ENCODE data around the gene CIDEA.

DNA sequence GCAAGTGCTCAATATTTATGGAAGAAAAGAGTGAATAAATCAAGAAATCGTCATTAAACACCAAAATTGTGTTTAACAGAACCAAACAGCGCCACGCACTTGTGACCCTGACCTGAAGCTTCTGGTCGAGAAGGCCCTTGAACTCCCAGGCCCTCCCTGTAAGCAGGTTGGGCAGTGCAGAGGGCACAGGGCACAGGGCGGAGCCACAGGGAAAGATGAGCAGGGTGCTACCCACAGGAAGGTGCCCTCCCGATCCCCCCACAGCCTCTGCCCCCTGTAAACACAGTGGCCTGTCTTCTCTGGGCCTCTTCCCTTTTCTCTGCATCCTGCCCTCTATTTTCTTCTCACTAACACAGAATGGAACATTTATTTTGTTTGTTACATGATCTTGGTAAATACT lies 37.0 kb downstream of the CIDEA start:
- no peak for TF ChIP-seq POLR2A (IDR thresholded peaks at IDR 0.05)
- TF ChIP-seq POLR2AphosphoS5 (IDR thresholded peaks at IDR 0.05), result no peak
- TF ChIP-seq, protein P1, sequence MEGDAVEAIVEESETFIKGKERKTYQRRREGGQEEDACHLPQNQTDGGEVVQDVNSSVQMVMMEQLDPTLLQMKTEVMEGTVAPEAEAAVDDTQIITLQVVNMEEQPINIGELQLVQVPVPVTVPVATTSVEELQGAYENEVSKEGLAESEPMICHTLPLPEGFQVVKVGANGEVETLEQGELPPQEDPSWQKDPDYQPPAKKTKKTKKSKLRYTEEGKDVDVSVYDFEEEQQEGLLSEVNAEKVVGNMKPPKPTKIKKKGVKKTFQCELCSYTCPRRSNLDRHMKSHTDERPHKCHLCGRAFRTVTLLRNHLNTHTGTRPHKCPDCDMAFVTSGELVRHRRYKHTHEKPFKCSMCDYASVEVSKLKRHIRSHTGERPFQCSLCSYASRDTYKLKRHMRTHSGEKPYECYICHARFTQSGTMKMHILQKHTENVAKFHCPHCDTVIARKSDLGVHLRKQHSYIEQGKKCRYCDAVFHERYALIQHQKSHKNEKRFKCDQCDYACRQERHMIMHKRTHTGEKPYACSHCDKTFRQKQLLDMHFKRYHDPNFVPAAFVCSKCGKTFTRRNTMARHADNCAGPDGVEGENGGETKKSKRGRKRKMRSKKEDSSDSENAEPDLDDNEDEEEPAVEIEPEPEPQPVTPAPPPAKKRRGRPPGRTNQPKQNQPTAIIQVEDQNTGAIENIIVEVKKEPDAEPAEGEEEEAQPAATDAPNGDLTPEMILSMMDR (IDR thresholded peaks at IDR 0.05), result no peak
- no peak for TF ChIP-seq EP300 (IDR thresholded peaks at IDR 0.05)
